AG10803 (cell line): Measurements from ENCODE around the gene IMP3.

Experiments
- DNase-seq: peaks from one replicate; pipeline ENCODE4 v3.0.0; 2010; ENCODE audit warnings: low read depth
- H3K4me3 ChIP-seq: 2 replicates; pipeline ENCODE4 v1.5.1; 2011; ENCODE audit warnings: mild to moderate bottlenecking, low read length, control low read depth
- CTCF ChIP-seq: conservative IDR thresholded peaks from 2 replicates; pipeline ENCODE4 v1.5.1; 2011; ENCODE audit warnings: mild to moderate bottlenecking, low read length, control low read depth, inconsistent platforms

IMP3 gene

GRCh38 chr15:75591655-75592364 is 48.2 kb downstream of the IMP3 start:
- no peak for DNase-seq
- no peak for TF ChIP-seq CTCF
- H3K4me3 ChIP-seq, result no peak overlapping the region

- TF ChIP-seq CTCF, result no peak
- H3K4me3 ChIP-seq, result no peak overlapping the region
- DNase-seq, result no peak
These were observed 49.8 kb downstream of the IMP3 start for GRCh38 chr15:75590239-75590638.
